GM23338 (cell line): ENCODE results near the gene LATS2. TPM values are rescaled to one million over a fixed set of nuclear protein-coding genes. Genes with fewer than 3 reads are reported as not detected.

Experiments
- ATAC-seq: fragments of 200-7000 bp; cut with Tn5 transposase; 3 replicates; pipeline ENCODE4 v1.9.1; 2020
- DNase-seq: peaks from one replicate; pipeline ENCODE4 v3.0.0-alpha.2; 2015; ENCODE audit warnings: low spot score
- H2AFZ ChIP-seq: fragments of 200-600 bp; sonication (generic); 2 replicates; pipeline ENCODE4 v1.8.0; 2016; ENCODE audit warnings: antibody characterized with exemption, mild to moderate bottlenecking, moderate library complexity
- H3F3A ChIP-seq: fragments of 200-600 bp; sonication (generic); replicated peaks from 2 replicates; pipeline ENCODE4 v1.8.0; 2017; ENCODE audit warnings: antibody characterized with exemption, mixed run types, low read depth
- H3K27ac ChIP-seq: fragments of 200-600 bp; sonication (generic); 2 replicates; pipeline ENCODE4 v1.6.1; 2016; ENCODE audit warnings: low read depth
- H3K27me3 ChIP-seq: fragments of 200-600 bp; sonication (generic); 2 replicates; pipeline ENCODE4 v1.8.0; 2016; ENCODE audit warnings: mild to moderate bottlenecking, mixed run types, moderate library complexity; ENCODE audit not compliant: insufficient read depth
- H3K36me3 ChIP-seq: fragments of 200-600 bp; sonication (generic); 2 replicates; pipeline ENCODE4 v1.8.0; 2016; ENCODE audit warnings: mild to moderate bottlenecking; ENCODE audit not compliant: insufficient read depth
- H3K4me1 ChIP-seq: fragments of 200-600 bp; sonication (generic); 2 replicates; pipeline ENCODE4 v1.8.0; 2016; ENCODE audit warnings: mild to moderate bottlenecking, moderate library complexity; ENCODE audit not compliant: insufficient read depth
- H3K4me2 ChIP-seq: fragments of 200-600 bp; sonication (generic); 2 replicates; pipeline ENCODE4 v1.7.1; 2017; ENCODE audit warnings: mixed run types
- H3K4me3 ChIP-seq: fragments of 200-600 bp; sonication (generic); 2 replicates; pipeline ENCODE4 v1.6.1; 2016; ENCODE audit warnings: mixed run types
- H3K79me2 ChIP-seq: fragments of 200-600 bp; sonication (generic); replicated peaks from 2 replicates; pipeline ENCODE4 v1.8.0; 2017; ENCODE audit warnings: mild to moderate bottlenecking; ENCODE audit not compliant: insufficient read depth
- H3K9me2 ChIP-seq: fragments of 200-600 bp; sonication (generic); 2 replicates; pipeline ENCODE4 v1.8.0; 2017; ENCODE audit not compliant: insufficient read depth
- H4K20me1 ChIP-seq: fragments of 200-600 bp; sonication (generic); replicated peaks from 2 replicates; pipeline ENCODE4 v1.8.0; 2017; ENCODE audit warnings: mild to moderate bottlenecking; ENCODE audit not compliant: insufficient read depth
- H3K27ac Mint-ChIP-seq: 2 replicates; pipeline ENCODE4 v1.8.0; 2020; ENCODE audit warnings: inconsistent platforms, mild to moderate bottlenecking, moderate library complexity, mixed read lengths
- H3K27me3 Mint-ChIP-seq: 3 replicates; pipeline ENCODE4 v1.8.0; 2022; ENCODE audit warnings: low read depth, mild to moderate bottlenecking, moderate library complexity, mixed read lengths, inconsistent platforms; ENCODE audit not compliant: insufficient read depth, poor library complexity
- H3K36me3 Mint-ChIP-seq: 3 replicates; pipeline ENCODE4 v1.8.0; 2021; ENCODE audit warnings: low read depth, mild to moderate bottlenecking, inconsistent platforms, moderate library complexity, mixed read lengths
- H3K4me1 Mint-ChIP-seq: 3 replicates; pipeline ENCODE4 v1.8.0; 2020; ENCODE audit warnings: mild to moderate bottlenecking, inconsistent platforms, mixed read lengths
- H3K4me3 Mint-ChIP-seq: 3 replicates; pipeline ENCODE4 v1.8.0; 2021; ENCODE audit warnings: moderate library complexity, mild to moderate bottlenecking, inconsistent platforms, mixed read lengths
- H3K9me3 Mint-ChIP-seq: 3 replicates; pipeline ENCODE4 v1.8.0; 2020; ENCODE audit warnings: moderate library complexity, mild to moderate bottlenecking, inconsistent platforms, mixed read lengths
- CREB1 ChIP-seq: fragments of 250-450 bp; sonication (Bioruptor Pico); IDR thresholded peaks from 2 replicates; pipeline ENCODE4 v1.5.0; 2020; ENCODE audit warnings: low read depth, mild to moderate bottlenecking, moderate library complexity
- CTCF ChIP-seq, 2 experiments: fragments of 200-600 bp in 1 of 2; sonication (generic) in 1 of 2; conservative IDR thresholded peaks; 2 replicates each; pipeline versions ENCODE4 v1.5.1 to v1.6.1; 2016 to 2017; ENCODE audit warnings: antibody characterized with exemption in 2 of 2, low read depth in 2 of 2, mild to moderate bottlenecking in 2 of 2, moderate library complexity in 1 of 2
- EZH2phosphoT487 ChIP-seq: fragments of 200-600 bp; sonication (generic); IDR thresholded peaks from one replicate; pipeline ENCODE4 v1.8.1; 2018; ENCODE audit warnings: antibody characterized with exemption; ENCODE audit not compliant: unreplicated experiment
- JUNB ChIP-seq: IDR thresholded peaks from one replicate; pipeline ENCODE4 v1.6.1; 2016; ENCODE audit warnings: antibody characterized with exemption; ENCODE audit not compliant: unreplicated experiment
- NANOG ChIP-seq: IDR thresholded peaks from 2 replicates; pipeline ENCODE4 v1.6.1; 2016; ENCODE audit warnings: antibody characterized with exemption, borderline replicate concordance
- POLR2AphosphoS5 ChIP-seq: IDR thresholded peaks from 2 replicates; pipeline ENCODE4 v1.6.1; 2016; ENCODE audit warnings: antibody characterized with exemption, low read depth
- REST ChIP-seq: IDR thresholded peaks from one replicate; pipeline ENCODE4 v1.6.1; 2018; ENCODE audit warnings: antibody characterized with exemption; ENCODE audit not compliant: unreplicated experiment
- ZNF114 ChIP-seq: fragments of 250-450 bp; sonication (Bioruptor Pico); IDR thresholded peaks from 2 replicates; pipeline ENCODE4 v1.5.0; 2020; ENCODE audit warnings: mild to moderate bottlenecking, moderate library complexity
- ZNF331 ChIP-seq: fragments of 250-450 bp; sonication (Bioruptor Pico); IDR thresholded peaks from 2 replicates; pipeline ENCODE4 v1.5.0; 2020; ENCODE audit warnings: low read depth, mild to moderate bottlenecking, moderate library complexity
- ZNF462 ChIP-seq: fragments of 250-450 bp; sonication (Bioruptor Pico); IDR thresholded peaks from 2 replicates; pipeline ENCODE4 v1.5.0; 2020; ENCODE audit warnings: mild to moderate bottlenecking, moderate library complexity
- polyA plus RNA-seq: library from polyadenylated mRNA; unstranded; fragments of >200 nt; fragmentation: Nextera tagmentation; extraction: Ambion mirVana; gene quantifications from 2 replicates; pipeline ENCODE4 v1.2.1, GENCODE V29; 2016
- total RNA-seq: library from RNA; depleted of rRNA; stranded (reverse); fragments of >200 nt; shearing (Covaris generic); gene quantifications from 2 replicates; pipeline ENCODE4 v1.2.3, GENCODE V29; 2014

The LATS2 gene
- total and polyA plus RNA-seq, 2 experiments from 2014 or later = 10.5 to 25.4 TPM

GRCh38 chr13:20993211-20993610, 68.2 kb downstream of the LATS2 start (continued):
- no peak for TF ChIP-seq CTCF (conservative IDR thresholded peaks at IDR 0.05; ENCODE audit: low read depth in 2 of 2)

- ATAC-seq (no peak), DNase-seq (no peak)
- Histone ChIP-seq H4K20me1 (peaks cover 15% of the 10 kb centered on the region; the same call in 1 of the 2 replicates), H3K4me2 (no peak overlapping the region), H3K4me1 (peaks cover 9% of the 10 kb centered on the region), H3K4me3 (no peak overlapping the region), H3K27me3 (no peaks in the 10 kb centered on the region), H3F3A (0 out of 2 replicates have a peak, but pooled peaks cover 5% of the 10 kb centered on the region), H3K79me2 (peaks cover 67% of the 10 kb centered on the region), H3K36me3 (0 out of 2 replicates have a peak, but pooled peaks cover 5% of the 10 kb centered on the region), H3K9me2 (no peaks in the 10 kb centered on the region), H3K27ac (no peak overlapping the region), H2AFZ (no peak overlapping the region)
- no peak overlapping the region; the same call in 2 of the 3 replicates for H3K4me3 Mint-ChIP-seq
- H3K36me3 Mint-ChIP-seq = peaks cover 38% of the 10 kb centered on the region
- H3K27ac Mint-ChIP-seq = peak overlapping the region; percentile 33; the same call in 1 of the 2 replicates
- peaks cover 22% of the 10 kb centered on the region for H3K4me1 Mint-ChIP-seq
- H3K27me3 Mint-ChIP-seq = no peaks in the 10 kb centered on the region
- no peaks in the 10 kb centered on the region for H3K9me3 Mint-ChIP-seq
- TF ChIP-seq NANOG (no peak), JUNB (no peak), ZNF331 (CRISPR knock-in tag) (no peak), CREB1 (CRISPR knock-in tag) (no peak), POLR2AphosphoS5 (no peak), CTCF (conservative IDR thresholded peaks at IDR 0.05; ENCODE audit: low read depth in 2 of 2) (no peak), EZH2phosphoT487 (no peak), ZNF114 (CRISPR knock-in tag) (no peak), REST (no peak), ZNF462 (no peak)
These were observed 69.5 kb downstream of the LATS2 start for GRCh38 chr13:20991741-20992520.
